K562 (cell line): ENCODE measurements around the gene KIAA0040. TPM values are rescaled to one million over a fixed set of nuclear protein-coding genes. Genes with fewer than 3 reads are reported as not detected.

Experiments
- CTBP1 ChIP-seq: fragments of 450-650 bp; IDR thresholded peaks from 2 replicates; pipeline ENCODE4 v1.6.1; 2016; ENCODE audit warnings: borderline replicate concordance
- CXXC5 ChIP-seq: fragments of 250-450 bp; sonication (Bioruptor Pico); IDR thresholded peaks from 2 replicates; pipeline ENCODE4 v1.8.0; 2022; ENCODE audit warnings: inconsistent platforms, mild to moderate bottlenecking, moderate library complexity
- HDAC2 ChIP-seq: fragments of 450-650 bp; IDR thresholded peaks from 2 replicates; pipeline ENCODE4 v1.6.1; 2016; ENCODE audit warnings: mild to moderate bottlenecking
- HMBOX1 ChIP-seq: sonication (generic); IDR thresholded peaks from 2 replicates; pipeline ENCODE4 v1.6.1; 2016
- NCOR1 ChIP-seq: fragments of 450-650 bp; IDR thresholded peaks from 2 replicates; pipeline ENCODE4 v1.6.1; 2016; ENCODE audit warnings: mild to moderate bottlenecking, moderate library complexity
- RAD21 ChIP-seq, 2 experiments: fragments of 250-450 bp in 1 of 2; fragments of 450-650 bp in 1 of 2; sonication (Bioruptor Pico) in 1 of 2; formaldehyde crosslinking in 1 of 2; IDR thresholded peaks in 1 of 2; conservative IDR thresholded peaks in 1 of 2; 2 replicates each; pipeline versions ENCODE4 v1.4.0 to v1.8.0; 2020 to 2022; ENCODE audit warnings: mild to moderate bottlenecking in 2 of 2, moderate library complexity in 1 of 2
- TFAM ChIP-seq: fragments of 250-450 bp; sonication (Bioruptor Pico); conservative IDR thresholded peaks from 2 replicates; pipeline ENCODE4 v1.5.0; 2021; ENCODE audit warnings: mild to moderate bottlenecking, moderate library complexity
- U2AF1 ChIP-seq: fragments of 200-400 bp; formaldehyde crosslinking; optimal IDR thresholded peaks from 2 replicates; pipeline ENCODE3; 2017; ENCODE audit warnings: mild to moderate bottlenecking, low read depth, low read length, moderate library complexity
- ZBTB26 ChIP-seq: fragments of 450-650 bp; formaldehyde crosslinking; IDR thresholded peaks from 2 replicates; pipeline ENCODE4 v1.4.0; 2022; ENCODE audit warnings: missing genetic modification characterization
- ZNF23 ChIP-seq: fragments of 250-450 bp; sonication (Bioruptor Pico); IDR thresholded peaks from 2 replicates; pipeline ENCODE4 v1.4.0; 2020; ENCODE audit warnings: mild to moderate bottlenecking
- ZNF79 ChIP-seq: fragments of 250-450 bp; sonication (Bioruptor Pico); IDR thresholded peaks from 2 replicates; pipeline ENCODE4 v1.4.0; 2020; ENCODE audit warnings: low read depth, mild to moderate bottlenecking, moderate library complexity
- polyA plus RNA-seq, 8 experiments: library from polyadenylated mRNA; depleted of rRNA in 4 of 8; stranded (reverse) in 5 of 8; unstranded in 3 of 8; fragments of >200 nt; fragmentation: Nextera tagmentation in 2 of 8; fragmentation: Illumina TruSeq in 1 of 8; extraction: Ambion mirVana in 2 of 8; extraction: Trizol in 1 of 8; gene quantifications; 2 replicates each; pipeline versions ENCODE4 v1.2.1 to v1.2.3, GENCODE V29; 2011 to 2014; ENCODE audit warnings: inconsistent platforms in 1 of 8, missing spikeins in 1 of 8
- total RNA-seq, 7 experiments: library from RNA; depleted of rRNA in 6 of 7; stranded (reverse); fragments of >200 nt in 6 of 7; fragmentation: Illumina TruSeq in 2 of 7; extraction: Trizol in 2 of 7; gene quantifications; 2 replicates each; pipeline versions ENCODE4 v1.2.1 to v1.2.3, GENCODE V29; 2011 to 2021; ENCODE audit warnings: low replicate concordance in 1 of 7
- TF ChIP-seq, protein P1 (sequence below), 2 experiments: IDR thresholded peaks in 1 of 2; conservative IDR thresholded peaks in 1 of 2; 2 replicates each; pipeline ENCODE4 v1.6.1; 2016; ENCODE audit warnings: low read depth in 2 of 2, mild to moderate bottlenecking in 1 of 2, missing compliant biosample characterization in 1 of 2, missing genetic modification characterization in 1 of 2, moderate library complexity in 1 of 2
- TF ChIP-seq, protein P2 (sequence below), 2 experiments: fragments of 250-450 bp in 1 of 2; fragments of 450-650 bp in 1 of 2; sonication (Bioruptor Pico) in 1 of 2; IDR thresholded peaks; 2 replicates each; pipeline versions ENCODE4 v1.6.1 to v1.8.0; 2016 to 2021; ENCODE audit warnings: mild to moderate bottlenecking in 2 of 2, moderate library complexity in 2 of 2, missing compliant biosample characterization in 1 of 2, missing genetic modification characterization in 1 of 2
- TF ChIP-seq, protein P3 (sequence below): fragments of 150-350 bp; IDR thresholded peaks from 2 replicates; pipeline ENCODE4 v1.6.1; 2014; ENCODE audit warnings: low read depth, mild to moderate bottlenecking, low read length, borderline replicate concordance

The KIAA0040 gene
- total and polyA plus RNA-seq, 9 of the 15 experiments (the other 6 are each of a cell fraction or from before 2014, with no cell fraction given) = 3.4 to 13.6 (median 7.1) TPM

- TF ChIP-seq, protein P1, sequence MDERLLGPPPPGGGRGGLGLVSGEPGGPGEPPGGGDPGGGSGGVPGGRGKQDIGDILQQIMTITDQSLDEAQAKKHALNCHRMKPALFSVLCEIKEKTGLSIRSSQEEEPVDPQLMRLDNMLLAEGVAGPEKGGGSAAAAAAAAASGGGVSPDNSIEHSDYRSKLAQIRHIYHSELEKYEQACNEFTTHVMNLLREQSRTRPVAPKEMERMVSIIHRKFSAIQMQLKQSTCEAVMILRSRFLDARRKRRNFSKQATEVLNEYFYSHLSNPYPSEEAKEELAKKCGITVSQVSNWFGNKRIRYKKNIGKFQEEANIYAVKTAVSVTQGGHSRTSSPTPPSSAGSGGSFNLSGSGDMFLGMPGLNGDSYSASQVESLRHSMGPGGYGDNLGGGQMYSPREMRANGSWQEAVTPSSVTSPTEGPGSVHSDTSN (CRISPR knock-in tag; IDR thresholded peaks at IDR 0.05; ENCODE audit: low read depth) = no peak
- TF ChIP-seq, protein P1 (tag; conservative IDR thresholded peaks at IDR 0.05; ENCODE audit: low read depth) = no peak
- no peak for TF ChIP-seq TFAM (CRISPR knock-in tag)
- no peak for TF ChIP-seq NCOR1
- TF ChIP-seq HMBOX1 = peak; percentile 17; the same call in 1 of the 2 replicates
- 0 out of 2 replicates have a peak, but pooled peaks have one; percentile 39 for TF ChIP-seq HDAC2
- TF ChIP-seq, protein P2, sequence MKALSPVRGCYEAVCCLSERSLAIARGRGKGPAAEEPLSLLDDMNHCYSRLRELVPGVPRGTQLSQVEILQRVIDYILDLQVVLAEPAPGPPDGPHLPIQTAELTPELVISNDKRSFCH (CRISPR knock-in tag; IDR thresholded peaks at IDR 0.05) = no peak
- TF ChIP-seq, protein P2 (tag; IDR thresholded peaks at IDR 0.05) = 0 out of 2 replicates have a peak, but pooled peaks have one; percentile 21
- TF ChIP-seq ZBTB26 (CRISPR knock-in tag) = 0 out of 2 replicates have a peak, but pooled peaks have one; percentile 31
- TF ChIP-seq, protein P3, sequence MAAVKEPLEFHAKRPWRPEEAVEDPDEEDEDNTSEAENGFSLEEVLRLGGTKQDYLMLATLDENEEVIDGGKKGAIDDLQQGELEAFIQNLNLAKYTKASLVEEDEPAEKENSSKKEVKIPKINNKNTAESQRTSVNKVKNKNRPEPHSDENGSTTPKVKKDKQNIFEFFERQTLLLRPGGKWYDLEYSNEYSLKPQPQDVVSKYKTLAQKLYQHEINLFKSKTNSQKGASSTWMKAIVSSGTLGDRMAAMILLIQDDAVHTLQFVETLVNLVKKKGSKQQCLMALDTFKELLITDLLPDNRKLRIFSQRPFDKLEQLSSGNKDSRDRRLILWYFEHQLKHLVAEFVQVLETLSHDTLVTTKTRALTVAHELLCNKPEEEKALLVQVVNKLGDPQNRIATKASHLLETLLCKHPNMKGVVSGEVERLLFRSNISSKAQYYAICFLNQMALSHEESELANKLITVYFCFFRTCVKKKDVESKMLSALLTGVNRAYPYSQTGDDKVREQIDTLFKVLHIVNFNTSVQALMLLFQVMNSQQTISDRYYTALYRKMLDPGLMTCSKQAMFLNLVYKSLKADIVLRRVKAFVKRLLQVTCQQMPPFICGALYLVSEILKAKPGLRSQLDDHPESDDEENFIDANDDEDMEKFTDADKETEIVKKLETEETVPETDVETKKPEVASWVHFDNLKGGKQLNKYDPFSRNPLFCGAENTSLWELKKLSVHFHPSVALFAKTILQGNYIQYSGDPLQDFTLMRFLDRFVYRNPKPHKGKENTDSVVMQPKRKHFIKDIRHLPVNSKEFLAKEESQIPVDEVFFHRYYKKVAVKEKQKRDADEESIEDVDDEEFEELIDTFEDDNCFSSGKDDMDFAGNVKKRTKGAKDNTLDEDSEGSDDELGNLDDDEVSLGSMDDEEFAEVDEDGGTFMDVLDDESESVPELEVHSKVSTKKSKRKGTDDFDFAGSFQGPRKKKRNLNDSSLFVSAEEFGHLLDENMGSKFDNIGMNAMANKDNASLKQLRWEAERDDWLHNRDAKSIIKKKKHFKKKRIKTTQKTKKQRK = no peak
- TF ChIP-seq U2AF1 = no peak
- TF ChIP-seq ZNF23 (CRISPR knock-in tag) = no peak
- peak; percentile 9; the same call in 1 of the 2 replicates for TF ChIP-seq CXXC5
- TF ChIP-seq CTBP1 = peak; percentile 28; the same call in 1 of the 2 replicates
- peak; percentile 98 to 99 for TF ChIP-seq RAD21 (CRISPR knock-in tag; conservative IDR thresholded peaks at IDR 0.05 in 1 of 2, IDR thresholded peaks at IDR 0.05 in 1 of 2)
- TF ChIP-seq ZNF79 (CRISPR knock-in tag) = 0 out of 2 replicates have a peak, but pooled peaks have one; percentile 15
These were observed 37.7 kb downstream of the KIAA0040 start (continued) for GRCh38 chr1:175154629-175155472.
